ENCODE measurements around the gene CDH5. TPM values are rescaled to one million over a fixed set of nuclear protein-coding genes. Genes with fewer than 3 reads are reported as not detected.
"Not testable (repeated sequence)": the region's sequence is repeated elsewhere in the genome, so short reads cannot be mapped to it uniquely, and the experiment has no call there.

Gene CDH5, protein sequence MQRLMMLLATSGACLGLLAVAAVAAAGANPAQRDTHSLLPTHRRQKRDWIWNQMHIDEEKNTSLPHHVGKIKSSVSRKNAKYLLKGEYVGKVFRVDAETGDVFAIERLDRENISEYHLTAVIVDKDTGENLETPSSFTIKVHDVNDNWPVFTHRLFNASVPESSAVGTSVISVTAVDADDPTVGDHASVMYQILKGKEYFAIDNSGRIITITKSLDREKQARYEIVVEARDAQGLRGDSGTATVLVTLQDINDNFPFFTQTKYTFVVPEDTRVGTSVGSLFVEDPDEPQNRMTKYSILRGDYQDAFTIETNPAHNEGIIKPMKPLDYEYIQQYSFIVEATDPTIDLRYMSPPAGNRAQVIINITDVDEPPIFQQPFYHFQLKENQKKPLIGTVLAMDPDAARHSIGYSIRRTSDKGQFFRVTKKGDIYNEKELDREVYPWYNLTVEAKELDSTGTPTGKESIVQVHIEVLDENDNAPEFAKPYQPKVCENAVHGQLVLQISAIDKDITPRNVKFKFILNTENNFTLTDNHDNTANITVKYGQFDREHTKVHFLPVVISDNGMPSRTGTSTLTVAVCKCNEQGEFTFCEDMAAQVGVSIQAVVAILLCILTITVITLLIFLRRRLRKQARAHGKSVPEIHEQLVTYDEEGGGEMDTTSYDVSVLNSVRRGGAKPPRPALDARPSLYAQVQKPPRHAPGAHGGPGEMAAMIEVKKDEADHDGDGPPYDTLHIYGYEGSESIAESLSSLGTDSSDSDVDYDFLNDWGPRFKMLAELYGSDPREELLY
- total RNA-seq: 121 TPM
- long read RNA-seq, full-length matches to known transcripts: 17 of 122 reads
- long read RNA-seq, partial matches to known transcripts: 102 of 122 reads
- long read RNA-seq, other reads (novel, unspliced or antisense): 3 of 122 reads

DNA sequence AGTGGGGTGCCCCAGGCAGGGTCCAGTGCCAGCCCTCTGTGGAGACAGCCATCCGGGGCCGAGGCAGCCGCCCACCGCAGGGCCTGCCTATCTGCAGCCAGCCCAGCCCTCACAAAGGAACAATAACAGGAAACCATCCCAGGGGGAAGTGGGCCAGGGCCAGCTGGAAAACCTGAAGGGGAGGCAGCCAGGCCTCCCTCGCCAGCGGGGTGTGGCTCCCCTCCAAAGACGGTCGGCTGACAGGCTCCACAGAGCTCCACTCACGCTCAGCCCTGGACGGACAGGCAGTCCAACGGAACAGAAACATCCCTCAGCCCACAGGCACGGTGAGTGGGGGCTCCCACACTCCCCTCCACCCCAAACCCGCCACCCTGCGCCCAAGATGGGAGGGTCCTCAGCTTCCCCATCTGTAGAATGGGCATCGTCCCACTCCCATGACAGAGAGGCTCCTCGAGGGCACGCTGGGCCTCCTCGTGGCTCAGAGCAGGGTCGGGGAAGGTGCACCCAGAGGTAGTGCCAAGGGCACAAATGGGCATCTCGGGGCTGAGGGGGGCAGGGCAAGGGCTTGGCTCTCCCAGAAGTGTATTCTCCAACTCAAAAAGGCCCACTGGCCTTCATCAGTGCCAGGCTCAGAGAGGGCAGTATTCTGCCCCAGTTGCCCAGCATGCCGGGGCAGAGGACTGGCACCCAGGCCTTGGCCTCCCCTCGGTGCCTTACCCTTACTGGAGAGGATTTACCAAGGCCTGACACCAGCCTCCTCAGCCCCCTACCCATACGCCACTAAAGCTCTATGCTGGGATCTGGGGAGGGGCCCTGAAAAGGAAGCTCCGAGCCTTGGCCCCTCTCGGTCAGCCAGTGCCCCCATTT is at the start of gene CDH5:
Gene CDH5 (plus strand): TSS at position 259 of the 867 bp plus-strand sequence. CDS start 12,647 bp downstream, outside the sequence.
- DNase-seq (ENCODE audit: low spot score): no peak

DNA sequence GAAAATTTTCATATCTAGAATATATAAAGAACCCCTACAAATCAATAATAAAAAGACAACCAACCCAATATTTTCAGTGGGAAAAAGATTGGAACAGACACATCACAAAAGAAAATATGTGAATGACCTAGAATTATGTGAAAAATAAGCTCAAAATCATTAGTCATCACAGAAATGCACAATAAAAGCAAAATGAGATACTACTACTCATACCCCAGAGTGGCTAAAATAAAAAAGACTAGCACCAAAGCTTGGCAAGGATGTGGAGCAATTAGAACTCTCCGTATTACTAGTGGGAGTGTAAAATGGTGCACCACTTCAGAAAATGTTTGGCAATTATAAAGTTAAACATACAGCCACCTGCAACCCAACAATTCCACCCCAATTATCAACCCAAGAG is 48.0 kb upstream of the CDH5 start:
- DNase-seq (ENCODE audit: low spot score): no peak

DNA sequence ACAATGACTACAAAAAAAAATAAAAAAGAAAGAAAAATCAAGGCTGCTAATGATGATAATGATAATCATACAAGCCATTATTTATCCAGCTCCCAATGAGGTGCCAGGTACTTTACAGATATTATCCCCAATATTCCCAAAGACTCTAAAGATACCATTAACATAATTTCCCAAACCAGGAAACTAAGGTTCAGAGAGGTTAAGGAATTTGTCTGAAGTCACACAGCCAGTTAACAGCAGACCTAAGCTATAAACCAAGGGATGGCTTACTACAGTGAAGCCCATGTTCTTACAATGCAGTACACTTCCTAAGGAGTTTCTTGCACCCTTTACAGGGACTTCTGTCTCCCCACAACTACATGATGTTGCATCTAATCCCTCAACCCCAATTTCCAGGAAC is 45.7 kb upstream of the CDH5 start:
- no peak for DNase-seq (ENCODE audit: low spot score)

DNA sequence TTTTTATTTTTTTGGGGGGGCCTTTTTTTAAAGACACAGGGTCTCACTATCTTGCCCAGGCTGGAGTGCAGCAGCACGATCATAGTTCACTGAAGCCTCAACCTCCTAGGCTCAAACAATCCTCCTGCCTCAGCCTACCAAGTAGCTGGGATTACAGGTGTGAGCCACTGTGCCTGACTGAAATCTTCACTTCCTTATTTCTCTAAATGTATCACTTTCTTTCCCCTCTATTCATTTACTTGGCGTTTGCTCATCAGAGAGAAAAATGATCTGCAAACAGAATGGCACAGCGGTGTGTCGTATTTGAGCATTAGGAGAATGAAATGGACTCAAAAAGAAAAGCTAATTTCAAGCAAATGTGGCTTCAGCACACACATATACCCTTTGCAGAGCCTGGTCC is 44.3 kb upstream of the CDH5 start:
- DNase-seq (ENCODE audit: low spot score): no peak

DNA sequence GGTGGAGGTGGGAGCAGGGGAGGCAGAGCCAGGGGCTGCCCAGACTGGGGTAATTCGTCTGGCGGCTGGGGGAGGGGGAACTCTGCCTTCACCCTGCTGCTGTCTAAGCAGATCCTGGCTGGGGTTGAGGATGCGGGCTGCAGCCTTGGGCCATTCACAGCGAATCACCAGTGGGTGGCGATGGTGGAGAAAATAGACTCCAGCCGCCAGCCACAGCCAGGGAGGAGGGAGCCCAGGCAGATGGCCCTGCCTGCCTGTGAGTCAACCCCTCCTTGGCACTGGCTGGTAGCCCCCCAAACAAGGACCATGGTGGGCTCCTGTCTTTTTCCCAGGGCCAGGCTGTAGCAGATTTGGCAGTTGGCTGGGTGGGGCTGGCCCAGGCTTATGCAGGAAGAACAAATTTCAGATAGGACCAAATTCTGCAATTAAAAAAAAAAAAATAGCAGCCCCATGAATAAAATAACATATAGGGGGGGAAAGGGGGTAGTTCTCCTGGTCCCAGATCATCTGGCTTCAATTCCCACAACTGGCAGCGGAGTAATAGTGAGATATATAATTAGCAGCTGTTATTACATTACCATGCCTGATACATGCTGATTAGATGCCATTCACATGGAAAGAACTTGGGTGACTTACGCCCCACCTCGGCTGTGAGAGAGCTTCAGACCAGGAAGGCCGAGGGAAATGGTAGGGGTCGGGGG is 41.5 kb upstream of the CDH5 start:
- no peak for DNase-seq (ENCODE audit: low spot score)

DNA sequence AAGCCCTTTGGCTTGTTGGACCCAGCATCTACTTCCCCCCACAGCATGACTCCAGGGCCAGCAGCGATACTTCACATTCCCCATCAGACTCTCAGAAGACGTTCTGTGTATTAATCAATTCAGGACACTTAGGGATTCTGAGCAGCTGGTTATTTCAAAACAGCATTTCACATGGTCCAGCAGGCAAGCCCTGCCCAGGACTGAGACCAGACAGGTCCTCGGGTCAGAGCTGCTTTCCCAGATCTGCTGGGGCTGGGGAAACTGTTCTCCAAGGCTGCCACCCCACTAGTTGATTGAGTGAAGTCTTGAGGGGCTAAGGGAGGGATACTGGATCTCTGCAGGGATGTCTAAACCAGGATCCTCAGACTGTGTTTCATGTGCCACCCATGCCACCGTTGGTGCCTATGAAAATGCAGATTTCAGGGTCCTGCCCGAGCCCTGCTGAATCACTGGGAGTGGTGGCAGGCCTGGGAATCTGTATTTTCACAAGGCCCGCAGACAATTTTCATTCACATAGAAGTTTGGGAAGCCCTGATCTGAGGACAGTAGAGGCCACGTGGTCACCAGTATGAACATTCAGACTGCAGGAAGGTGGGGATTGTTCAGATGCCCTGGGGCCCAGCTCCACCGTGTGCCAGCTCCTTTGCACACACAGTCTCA is 40.6 kb upstream of the CDH5 start:
- no peak for DNase-seq (ENCODE audit: low spot score)

DNA sequence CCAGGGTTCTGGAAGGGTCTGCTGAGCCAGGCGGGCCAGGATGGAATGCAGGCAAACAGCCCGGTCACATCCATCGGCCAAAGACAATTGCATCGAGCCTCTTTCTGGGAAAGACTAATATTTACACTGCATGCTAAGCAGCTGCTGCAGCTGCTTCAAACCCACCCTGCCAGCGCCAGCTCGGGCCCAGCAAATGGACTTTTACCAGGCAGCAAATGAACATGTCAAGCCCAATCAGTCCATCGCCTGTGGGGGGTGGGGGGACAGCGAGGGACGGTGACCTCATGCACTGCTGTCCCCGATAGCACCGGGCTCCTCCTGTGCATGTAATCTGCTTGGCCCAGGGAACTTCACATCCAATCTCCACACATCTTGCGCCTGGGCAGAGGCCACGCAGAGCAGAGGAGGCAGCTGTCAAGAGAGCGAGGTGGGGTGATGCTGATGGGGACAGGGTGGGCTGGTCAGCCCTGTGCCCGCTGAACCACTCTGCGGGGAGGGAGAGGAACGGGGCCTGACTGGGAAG is 39.4 kb upstream of the CDH5 start:
- DNase-seq (ENCODE audit: low spot score): no peak

DNA sequence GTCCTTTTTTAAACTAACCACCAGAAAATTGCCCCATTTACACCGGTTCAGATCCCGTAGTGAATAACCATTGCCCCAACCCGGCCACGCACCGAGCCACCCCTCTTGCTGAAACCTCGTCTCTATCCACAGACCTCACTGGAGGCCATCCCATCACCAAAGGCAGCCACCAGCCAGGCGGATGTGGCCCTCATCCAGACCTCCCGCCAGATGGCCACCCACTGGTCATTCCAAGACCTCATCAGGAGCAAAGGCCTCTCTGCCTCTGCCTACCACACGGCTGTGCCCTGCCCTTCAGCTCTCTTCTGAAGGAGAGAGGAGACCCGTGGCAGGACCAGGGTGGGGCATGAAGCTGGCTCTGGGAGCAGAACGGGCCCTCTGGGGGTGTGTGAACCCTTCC is 38.2 kb upstream of the CDH5 start:
- no peak for DNase-seq (ENCODE audit: low spot score)

DNA sequence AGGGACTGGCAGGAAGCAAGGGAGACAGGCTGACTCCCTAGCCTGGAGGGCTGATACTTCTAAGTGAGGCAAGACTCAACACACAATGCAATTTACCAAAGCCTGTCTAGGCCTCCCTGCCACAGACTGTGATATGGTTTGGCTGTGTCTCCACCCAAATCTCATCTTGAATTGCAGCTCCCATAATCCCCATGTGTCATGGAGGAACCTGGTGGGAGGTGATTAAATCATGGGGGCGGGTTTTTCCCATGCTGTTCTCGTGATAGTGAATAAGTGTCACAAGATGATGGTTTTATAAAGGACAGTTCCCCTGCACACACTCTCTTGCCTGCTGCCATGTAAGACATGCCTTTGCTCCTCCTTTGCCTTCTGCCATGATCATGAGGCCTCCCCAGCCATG is 35.0 kb upstream of the CDH5 start:
- DNase-seq (ENCODE audit: low spot score): not testable (repeated sequence)

DNA sequence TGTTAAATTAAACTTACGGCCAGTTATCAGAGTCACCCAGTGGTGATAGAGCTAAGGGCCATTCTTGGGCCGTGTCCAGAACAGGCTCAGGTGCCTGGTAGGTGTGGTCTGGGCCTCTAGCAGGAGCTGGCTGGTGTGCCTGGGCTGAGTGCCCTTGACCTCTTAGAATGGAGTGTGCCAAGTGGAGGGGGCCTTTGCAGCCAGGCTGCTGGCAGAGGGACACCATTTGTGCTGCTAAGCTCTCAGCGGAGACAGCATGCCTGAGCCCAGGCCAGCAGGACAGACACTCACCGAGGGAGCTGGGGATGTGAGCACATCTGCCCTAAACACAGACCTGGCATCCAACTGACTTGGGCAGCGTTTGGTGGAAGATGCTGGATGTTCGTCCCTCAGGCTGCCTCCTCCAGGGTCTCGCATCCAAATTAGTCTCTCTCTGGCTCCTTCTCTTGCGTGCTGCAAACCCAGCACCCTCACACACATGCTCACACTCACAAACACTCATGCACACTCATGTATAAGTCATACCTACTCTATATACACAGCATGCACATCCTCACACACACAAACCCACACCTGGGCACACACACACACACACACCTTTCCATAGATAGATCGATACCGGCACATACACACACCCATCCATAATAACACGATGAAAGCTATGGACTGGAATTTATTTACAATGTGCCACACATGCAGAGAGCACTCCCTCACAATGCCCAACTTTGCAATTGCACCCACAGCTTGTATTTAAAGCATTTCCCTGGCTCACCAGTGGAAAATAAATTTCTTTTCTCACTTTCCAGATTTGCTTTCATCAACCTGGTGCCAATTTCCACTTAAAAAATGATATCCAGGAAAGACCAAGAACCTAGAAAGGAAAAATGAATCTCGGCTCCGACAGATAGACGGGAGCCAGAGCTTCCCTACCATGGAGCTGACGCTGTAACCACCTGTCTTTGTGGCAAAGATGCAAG is 33.6 kb upstream of the CDH5 start:
- no peak for DNase-seq (ENCODE audit: low spot score)

DNA sequence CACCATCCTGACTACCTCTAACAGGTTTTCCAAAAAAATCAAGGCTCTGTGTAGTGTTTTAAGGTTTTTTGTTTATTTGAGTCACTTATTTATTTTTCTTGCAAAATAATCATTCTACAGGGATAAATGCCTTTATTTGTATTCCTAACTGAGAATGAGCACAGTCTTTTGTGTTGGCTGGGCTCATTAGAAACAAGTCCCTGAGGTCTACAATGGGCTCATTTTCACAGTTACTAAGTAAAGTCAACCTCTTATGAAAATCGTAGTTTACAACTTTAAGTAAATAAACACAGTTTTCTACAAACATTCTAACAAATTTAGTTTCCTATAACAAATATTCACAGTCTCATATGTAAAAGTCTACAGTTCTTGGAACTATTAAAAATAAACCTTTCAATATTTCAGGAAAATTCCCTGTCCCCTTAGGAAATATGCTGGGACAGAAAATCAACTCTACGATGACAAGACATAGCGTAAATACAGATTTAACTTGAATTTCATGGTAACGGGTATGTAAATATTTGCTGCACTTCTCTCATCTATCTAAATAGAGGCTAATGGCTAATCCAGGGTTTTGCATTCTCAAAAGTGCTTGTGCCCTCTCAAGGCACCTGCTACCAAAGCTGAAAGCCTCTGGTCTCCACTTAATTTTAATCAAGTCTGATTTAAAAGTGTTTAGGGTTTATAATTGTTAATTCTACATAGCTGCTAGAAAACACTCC is 31.5 kb upstream of the CDH5 start:
- DNase-seq (ENCODE audit: low spot score): no peak

DNA sequence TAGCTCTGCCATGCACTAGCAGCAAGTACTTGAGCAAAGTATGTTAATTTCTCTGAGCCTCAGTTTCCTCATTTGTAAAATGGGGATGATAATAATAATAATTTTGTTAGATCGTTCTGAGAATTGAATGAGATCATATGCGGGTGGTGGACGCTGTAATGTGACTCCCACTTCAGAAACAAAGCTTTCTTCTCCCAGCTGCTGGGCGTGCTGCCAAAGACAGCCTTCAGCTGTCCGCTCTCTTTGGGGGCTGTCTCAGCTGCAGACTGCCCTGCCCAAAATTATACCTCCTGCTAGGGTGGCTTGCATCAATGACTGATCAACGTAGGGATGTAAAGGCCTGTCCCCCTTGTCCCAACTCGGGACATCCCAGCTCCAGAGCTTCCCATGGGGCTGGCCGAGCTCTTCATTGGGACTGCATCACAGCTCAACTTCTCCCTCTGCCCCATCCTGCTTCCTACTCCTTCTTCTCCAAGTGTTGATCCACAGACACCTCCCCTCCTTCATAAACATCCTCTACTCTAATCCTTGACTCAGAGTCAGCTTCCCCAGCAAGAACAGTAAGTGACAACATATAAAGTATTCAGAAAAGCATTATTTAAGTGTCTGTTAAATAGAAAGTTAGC is 30.7 kb upstream of the CDH5 start:
- DNase-seq (ENCODE audit: low spot score): no peak

DNA sequence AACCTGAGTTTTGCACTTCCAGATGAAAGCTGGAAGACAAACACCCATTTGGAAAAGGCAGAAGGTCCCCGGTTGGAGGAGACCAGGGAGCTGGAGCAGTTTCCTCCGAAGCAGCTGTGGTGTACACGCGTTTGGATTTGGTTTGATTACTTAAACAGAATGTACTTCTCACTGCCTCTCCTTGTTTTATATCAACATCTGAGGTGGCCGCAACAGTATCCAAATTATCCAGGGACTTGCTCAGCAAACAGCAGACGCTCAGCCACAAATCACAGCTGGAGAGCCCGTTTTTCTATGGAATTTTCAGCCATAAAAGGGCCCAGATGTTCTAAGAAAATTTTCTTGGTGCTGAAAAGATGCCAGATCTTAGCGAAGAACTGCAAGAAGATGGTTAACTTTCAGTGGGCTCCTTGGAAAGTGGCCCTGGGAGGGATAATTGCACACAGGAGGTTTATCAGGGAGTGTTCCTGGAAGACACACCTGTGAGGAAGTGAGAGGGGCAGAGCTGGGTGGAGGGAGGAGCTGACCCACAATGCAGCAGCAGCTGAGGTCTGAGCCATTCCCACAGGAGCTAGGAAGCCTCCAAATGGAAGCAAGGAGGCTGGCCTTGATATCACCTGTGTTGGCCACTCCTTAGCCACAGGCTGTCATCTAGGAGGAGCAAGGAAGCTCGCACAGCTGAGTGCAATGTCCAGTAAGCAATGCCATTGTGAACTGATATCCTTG is 28.9 kb upstream of the CDH5 start:
- DNase-seq (ENCODE audit: low spot score): no peak

DNA sequence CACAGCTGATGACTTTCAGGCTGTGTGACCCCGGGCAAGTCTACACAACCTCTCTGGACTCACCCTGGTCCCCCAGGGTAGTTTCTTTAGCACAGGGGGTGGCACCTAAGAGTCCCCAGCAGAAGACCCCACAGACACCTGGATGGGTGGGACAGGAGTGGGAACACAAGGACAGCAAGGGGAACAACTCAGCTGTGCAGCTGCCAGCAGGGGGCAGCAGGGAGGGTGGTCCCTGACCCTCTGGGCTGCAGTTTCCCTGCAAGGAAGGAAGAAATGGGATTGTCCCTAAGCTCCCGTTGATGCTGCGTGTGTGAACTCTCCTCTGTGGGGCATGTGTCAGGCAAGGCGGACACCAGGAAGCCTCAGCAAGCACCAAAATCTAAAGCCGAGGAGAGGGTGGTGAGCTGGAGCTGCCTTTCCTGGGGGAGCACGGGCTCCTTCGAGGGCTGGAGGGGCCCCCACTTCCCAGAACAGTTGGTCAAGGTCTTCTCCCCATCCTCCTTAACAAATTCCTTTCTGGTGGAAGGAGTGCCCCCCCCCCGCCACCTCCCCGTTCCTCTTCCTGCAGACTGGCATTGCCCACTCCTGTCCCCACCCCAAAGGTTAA is 24.1 kb upstream of the CDH5 start:
- DNase-seq (ENCODE audit: low spot score): no peak

DNA sequence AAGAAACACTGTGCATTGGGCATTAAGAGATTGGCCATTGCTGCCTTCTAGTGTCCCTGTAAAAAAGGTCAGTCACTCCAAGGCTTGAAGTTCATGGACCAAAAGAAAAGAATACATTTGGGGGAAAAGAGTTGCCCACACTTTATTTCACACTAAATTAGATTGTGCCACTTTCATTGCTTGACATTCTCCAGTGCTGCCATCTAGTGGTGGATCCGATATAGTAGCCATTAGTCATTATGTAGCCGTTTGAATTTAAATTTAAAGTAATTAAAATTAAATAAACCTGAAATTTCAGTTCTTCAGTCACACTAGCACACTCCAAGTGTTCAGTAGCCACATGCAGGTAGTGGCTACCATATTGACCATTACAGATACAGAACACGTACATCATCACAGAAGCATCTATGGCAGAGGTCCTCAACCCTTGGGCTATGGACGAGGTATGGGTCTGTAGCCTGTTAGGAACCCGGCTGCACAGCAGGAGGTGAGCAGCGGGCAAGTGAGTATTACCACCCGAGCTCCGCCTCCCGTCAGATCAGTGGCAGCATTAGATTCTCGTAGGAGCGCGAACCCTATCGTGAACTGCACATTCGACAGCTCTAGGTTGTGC is 21.9 kb upstream of the CDH5 start:
- DNase-seq (ENCODE audit: low spot score): no peak

DNA sequence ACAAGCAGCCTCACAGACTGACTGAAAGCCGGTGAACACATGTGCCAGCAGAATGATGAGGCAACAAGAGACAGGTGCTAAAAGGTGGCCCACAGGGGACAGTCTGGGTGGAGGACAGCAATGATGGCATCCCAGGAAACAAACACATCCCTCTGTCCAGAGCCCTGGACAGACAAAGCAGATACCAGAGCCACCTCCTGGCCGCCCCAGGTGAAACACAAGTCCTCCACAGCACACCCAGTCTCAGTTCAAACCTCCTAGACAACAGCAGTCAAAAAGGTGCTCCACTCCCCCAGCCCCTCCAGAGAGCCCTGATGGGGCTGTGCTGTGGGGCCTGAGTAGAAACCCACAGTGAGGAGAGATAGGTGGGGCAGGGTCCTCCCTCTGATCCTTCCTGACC is 20.3 kb upstream of the CDH5 start:
- no peak for DNase-seq (ENCODE audit: low spot score)

Measured in mesenteric fat pad (tissue), 1 donor.